Stimulated activated CD8-positive, alpha-beta memory T cell treated with anti-CD3 and anti-CD28 coated beads, Interleukin-7, amount 100 ng/mL, for 48 hours (primary cell): ENCODE results near the gene TET3.

Source experiments
- DNase-seq, 2 donors: peaks; one replicate each; pipeline ENCODE4 v3.0.0-alpha.2; 2020; ENCODE audit warnings: low read depth in 1 of 2; ENCODE audit errors: extremely low read depth in 1 of 2

TET3 gene

DNA sequence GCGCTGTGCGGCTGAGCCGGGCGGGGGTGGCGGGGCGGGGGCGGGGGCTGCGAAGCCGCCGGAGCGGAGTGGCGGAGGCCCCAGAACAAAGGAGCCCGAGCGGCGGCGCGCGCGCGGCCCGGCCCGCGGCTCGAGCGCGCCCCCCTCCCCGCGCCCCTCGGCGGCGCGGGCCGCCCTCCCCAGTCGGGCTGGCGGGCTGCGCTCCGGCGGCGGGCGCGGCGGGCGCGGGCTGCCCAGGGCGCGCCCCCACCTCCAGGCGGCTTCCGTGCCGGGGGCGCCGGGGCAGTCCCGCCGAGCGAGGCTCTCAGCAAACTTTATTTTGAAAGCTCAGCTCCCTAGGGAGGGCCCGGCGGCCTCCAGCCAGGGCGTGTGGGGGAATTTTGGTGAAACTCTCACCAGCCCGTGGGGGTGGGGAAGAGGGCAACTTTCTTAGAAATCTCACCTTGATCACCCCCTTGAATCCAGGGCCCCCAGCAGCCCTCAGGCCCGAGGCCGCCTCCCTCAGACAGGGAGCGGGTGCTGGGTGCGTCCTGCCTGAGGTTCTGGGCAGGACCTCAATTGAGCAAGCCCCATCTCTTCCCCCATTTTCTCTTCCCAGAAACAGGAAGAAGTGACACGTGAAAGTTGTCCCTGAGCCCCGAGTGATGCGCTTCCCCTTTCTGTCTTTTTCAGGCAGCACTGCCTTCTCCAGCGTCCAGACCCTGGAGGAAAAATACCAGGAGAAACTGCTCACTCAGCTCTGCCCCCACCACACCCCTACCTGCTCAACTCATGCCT is 786 bp downstream of the TET3 start:
- DNase-seq: peak; percentile 54 to 69

DNA sequence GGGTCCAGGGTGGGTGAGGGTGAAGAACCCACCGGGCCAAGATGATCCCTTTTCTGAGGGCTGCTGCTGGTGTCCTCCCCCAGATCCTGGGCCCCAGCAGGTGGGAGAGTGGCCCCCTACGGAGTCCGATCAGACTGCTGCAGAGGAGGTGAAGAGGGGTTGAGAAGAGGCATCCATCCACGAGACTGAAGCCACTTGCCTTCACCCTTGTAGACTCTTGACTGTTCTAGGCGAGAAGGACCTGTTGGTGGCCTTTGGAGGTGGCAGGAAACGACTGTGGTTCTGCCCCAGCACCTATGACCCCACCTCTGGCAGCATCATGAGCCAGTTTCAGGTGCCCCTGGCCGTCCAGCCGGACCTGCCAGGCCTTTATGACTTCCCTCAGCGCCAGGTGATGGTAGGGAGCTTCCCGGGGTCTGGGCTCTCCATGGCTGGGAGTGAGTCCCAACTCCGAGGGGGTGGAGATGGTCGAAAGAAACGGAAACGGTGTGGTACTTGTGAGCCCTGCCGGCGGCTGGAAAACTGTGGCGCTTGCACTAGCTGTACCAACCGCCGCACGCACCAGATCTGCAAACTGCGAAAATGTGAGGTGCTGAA is 1.5 kb downstream of the TET3 start:
- DNase-seq: no peak

DNA sequence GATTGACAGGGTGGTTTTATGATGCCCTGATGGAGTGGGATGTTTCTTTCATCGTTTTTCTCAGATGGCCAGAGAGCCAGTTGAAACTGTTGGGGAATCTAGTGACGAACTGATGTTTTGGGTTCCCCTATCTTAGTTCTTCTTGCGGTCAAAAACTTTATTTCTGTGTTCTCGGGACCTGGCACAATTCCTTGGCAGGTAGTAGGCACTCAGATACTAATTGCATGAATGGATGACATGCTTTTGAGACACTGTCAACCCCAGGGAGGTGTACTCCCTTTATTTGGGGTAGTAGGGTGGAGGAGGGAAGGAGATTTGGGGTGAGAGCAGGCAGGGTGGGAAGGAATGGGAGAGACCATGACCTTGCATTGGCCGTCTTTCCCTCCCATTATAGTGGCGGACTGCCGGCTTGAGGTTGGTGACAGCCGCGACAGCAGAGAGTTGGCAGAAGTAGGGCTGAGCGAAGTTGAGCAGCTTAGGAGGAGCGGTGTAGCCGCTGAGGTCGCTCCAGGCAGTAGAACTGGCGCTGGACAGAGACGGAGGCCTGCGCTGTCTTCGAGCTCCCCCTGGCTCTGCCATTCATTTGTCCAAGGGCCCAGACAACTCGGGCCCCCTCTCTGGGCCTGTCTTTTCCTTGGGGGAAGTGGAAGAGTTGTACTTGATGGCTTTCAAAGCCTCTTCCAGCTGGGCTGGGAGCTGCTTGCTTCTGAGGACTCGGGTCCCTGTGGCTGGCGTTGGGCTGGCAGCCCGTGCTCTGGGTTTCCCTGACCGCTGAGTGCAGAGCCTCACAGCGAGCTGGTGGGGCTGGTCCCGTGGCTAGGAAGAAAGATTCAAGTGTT is 2.6 kb downstream of the TET3 start:
- DNase-seq: no peak

DNA sequence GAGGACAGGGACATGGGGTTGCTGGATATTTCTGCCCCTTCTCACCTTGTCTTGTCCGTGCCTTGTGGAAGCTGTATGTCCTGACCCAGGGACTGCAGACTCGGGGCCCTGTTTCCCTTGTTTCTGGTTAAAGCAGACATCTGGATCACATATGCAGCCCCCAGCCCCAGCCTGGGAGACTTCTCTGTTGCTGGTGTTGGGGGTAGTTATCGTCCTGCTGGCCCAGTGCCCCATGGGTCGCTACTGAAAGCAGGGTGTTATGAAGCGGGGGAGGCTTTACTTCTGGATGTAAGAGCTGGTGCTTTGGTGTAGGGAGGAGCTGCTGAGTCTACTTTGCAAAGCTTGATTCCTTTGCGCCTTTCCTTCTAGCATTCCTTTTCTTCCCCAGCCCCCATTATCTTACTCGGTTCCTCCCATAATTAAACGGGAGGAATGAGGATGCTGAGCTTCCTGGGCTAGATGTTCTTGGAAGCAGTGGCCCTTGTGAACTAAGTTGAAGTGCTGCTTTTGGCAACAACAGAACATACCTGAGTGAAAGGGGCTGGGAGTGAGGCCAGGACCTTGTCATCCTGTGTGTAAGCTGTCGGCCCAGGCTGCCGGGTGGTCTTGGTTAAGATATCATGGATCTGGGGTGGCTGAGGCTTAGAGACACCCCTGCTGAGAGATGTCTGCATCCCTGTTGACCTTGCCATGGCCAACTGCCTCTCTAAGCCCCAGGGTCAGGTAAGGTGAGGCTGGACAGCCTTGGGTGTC is 3.4 kb downstream of the TET3 start:
- no peak for DNase-seq

DNA sequence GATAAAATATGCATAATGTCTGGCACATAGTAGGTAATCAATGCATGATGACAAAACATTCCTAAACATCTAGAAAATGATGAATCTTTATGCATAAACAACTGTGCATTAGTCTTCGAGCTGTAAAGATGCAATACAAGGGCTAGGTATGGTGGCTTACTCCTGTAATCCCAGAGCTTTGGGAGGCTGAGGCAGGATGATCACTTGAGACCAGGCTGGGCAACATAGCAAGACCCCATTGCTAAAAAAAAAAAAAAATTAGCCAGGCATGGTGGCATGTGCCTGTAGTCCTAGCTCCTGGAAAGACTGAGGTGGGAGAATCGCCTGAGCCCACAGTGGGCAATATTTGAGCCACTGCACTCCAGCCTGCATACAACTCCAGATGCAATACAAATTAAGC is 5.3 kb downstream of the TET3 start:
- DNase-seq: no peak

DNA sequence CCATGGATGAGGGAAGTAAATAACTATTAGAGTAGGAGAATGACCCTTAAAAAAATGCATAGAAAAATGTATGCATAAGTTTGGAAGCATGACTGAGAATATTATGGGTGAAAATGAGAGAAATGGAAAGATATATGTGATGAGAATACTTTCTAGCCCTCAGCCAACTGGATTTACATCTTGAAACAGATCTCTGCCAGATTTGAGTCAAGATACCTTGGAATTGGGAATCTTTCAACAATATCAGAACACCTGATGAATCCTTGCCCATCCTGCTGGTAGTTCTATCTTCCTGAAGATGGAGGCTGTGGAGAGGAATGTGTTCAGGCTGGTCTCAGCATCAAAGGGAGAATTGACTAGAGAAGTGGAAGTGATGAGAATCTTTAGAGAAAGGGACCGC is 5.8 kb downstream of the TET3 start:
- no peak for DNase-seq

DNA sequence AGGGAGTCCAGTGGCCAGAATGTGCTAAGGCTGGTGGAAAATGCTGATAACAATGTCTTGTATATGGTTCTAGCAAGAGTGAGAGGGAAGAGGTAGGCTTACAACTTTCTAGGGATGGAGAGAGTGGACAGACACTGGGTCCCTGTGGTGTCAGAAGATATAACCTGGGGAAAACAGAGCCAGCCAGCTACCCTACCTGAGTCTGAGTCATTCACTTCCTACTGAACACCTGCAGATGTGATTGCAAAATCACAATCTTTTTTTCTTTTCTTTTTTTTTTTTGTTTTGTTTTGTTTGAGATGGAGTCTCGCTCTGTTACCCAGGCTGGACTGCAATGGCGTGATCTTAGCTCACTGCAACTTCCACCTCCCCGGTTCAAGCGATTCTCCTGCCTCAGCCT is 7.3 kb downstream of the TET3 start:
- no peak for DNase-seq

DNA sequence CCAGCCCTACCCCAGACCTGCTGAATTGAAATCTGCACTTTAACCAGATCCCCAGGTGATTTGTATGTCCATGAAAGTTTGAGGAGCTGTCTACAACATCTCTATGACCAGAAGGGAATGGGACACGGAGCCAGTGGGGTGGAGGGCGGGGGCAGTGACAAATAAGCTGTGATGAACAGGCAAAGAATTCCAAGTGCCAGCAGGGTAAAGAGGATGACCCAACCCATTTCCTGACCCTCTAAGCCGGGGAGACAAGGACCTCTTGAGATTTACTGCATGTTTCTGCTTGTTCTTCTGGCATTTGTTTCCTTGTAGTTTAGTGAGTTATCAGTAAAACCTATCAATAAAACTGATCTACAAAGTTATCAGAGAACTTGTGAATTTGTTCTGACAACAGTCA is 8.7 kb downstream of the TET3 start:
- DNase-seq: no peak

DNA sequence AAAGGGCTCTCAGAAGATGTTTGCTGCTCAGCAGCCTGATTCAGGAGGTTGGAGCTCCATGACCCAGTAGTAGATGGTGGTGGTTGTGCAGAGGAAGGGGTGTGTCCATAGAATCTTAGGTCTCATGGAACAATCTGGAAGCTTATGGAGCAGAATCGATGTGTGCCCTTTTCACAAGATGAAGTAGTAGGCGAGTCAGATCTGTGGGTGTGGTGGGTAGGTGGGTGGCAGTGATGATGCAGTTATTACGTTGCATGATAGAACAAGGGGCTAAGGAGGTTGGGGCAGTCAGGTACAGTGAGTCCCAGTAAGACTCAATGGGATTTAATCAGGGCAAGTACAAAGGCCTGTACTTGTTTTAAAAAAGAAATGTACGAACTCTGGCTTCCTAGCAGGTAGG is 9.1 kb downstream of the TET3 start:
- DNase-seq: no peak

DNA sequence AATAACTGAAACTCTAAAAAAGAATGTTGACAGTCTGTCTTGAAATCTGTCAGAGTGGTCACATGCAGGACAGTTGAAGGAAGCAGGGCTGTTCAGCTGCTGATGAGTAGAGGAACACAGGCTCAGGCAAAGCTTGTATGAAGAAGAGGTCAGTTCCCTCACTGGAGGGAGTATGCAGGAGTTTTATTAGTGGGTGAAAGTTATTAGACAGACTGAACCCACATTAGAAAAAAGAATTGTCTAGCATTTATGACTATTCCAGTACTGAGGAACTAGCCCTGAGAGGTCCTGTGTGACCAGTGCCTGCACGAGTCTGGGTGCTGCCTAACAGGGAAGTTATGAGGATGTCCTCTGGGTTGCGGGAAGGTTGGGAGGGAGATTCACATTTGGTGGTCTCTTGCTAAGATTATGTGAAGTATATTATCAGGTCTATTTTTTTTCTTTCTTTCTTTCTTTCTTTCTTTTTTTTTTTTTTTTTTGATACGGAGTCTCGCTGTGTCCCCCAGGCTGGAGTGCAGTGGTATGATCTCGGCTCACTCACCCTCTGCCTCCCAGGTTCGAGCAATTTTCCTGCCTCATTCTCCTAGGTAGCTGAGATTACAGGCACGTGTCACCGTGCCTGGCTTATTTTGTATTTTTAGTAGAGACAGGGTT is 9.6 kb downstream of the TET3 start:
- DNase-seq: no peak

DNA sequence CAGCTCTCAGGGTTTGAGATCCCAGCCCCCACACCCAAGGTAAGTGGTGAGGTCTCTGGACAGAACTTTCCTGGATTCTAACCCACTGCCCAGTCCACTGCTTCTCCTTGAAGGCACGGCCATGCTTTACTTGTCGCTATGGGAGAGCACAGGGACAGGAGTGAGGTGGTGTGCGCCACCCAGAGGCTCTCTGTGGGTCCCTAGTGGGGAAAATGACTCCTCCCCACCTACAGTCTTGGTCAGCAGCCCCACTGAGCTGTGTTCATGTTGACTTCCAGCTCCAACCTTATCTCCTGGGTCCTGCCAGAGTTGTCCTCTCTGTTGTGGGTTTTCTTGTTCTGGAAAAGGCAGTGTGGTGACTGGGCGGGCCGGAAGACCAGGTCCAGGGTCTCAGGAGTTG is 11.1 kb downstream of the TET3 start:
- no peak for DNase-seq

DNA sequence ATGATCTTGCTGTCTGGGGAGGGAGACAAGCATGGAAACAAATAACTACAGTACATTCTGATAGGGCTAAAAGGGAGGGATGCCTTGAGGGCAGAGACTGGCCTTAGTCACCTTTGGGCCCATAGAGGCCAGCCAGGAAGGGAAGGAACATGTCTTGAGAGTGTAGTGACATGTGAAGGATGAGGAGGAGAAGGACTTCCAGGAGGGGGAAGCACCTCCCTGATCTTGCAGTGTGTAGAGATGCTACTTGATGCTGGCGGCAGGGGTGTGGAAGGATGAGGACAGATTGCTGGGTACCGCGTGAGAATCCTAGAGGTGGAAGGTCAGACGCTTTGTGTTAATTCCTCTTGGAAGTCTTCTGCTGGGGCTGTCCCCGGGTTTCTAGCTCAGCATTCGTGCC is 13.1 kb downstream of the TET3 start:
- no peak for DNase-seq

DNA sequence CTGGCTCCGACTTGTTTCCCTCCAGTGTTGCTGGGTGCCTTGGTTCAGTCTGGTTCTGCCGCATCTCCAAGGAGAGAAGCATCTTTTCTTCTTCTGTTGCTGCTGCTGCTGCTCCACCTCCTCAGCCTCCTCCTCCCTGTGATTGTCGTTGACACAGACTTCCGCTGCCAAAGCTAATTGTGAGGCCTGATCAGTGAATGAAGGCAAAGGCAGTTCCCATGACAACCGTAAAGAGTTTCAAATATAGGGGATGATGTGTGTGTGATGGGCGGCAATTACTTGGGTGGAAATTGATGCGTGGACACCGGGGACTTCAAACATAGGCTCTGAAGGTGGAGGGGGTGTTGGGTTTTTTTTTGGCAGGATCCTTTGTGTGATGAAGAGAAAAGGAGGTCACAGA is 13.7 kb downstream of the TET3 start:
- no peak for DNase-seq

DNA sequence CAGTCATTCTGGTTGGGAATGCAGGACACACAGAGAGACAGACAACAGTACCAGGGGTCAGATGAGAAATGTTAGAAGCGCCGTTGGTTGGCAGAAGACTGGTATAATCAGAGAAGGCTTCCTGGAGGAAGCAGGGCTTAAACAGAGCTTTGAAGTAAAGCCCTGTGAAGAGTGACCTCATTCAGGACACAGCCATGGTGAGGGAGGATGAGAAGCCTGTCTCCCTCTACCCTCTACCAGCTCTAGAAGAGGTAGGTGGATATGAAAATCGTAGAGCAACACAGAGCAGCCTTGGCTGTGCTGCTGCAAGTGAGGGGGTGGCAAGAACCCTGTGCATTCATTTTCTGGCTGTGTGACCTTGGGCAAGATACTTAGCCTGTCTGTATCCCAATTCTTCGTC is 14.2 kb downstream of the TET3 start:
- no peak for DNase-seq

DNA sequence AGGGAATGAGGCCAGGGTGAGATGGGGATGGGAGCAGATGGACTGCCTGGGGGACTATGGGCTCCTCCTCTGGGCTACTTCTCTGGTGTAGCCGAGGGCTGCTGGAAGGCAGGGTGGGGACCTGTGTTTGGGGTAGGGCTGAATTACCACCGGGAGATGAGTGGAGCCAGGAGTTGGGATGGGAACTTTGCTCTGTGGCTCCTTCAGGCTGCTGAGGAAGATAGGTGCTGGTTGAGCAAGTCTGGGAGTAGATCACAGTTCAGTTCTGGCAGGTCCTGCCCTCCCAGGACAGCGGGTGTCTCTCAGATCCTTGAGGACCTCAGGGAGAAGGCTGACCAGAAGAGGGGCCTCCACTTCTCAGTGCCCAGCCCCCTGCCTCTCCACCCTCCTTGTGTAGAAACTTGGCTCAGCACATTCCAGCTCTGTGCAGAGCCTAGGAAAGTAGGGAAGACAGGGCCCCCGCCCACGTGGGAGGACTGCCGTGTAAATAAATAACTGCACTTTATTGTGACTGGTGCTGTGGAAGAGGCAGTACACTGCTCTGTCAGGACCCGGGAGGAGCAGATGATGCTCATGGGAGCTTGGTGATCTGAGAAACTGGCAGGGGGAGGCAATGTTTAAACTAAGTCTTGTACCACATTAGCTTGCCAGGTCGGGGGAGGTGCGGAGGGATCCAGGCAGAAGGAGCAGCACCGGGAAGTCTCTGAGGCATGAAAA is 15.3 kb downstream of the TET3 start:
- DNase-seq: no peak

DNA sequence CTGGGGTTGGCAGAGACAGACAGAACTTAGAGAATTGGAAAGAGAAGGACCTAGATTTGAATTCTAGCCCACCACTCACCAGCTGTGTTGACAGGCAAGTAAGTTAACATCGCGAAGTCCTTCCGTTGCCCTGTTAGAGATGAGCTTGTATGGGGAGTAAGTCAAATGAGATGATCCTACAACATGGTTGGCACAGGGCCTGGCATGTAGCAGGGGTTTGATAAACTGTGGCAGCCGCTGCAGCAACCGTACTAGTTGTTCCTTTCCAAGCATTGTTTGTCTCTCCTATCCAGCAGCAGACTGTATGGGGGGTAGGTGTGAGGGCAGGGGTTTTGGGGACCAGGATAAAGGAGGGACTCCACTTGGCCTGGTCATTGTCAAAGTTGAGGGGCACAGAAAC is 16.0 kb downstream of the TET3 start:
- DNase-seq: no peak

DNA sequence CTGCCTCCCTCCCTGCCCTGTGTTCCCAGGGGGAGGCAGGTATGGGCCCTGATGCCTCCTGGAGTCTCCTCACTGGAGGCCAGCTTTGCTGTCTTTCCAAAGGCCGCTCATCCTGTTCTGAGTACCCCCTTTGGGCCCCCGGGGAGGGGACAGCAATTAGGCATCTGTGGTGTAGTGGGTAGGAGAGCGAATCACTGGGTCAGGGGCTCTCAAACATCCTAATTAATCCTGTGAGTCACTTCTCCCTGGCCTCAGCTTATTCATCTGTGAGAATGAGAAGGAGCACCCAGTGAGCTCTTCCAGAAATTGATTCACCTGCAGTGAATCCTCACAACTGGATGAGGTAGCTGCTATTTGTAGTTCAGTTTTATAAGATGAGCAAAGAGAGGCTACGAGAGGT is 16.4 kb downstream of the TET3 start:
- no peak for DNase-seq

DNA sequence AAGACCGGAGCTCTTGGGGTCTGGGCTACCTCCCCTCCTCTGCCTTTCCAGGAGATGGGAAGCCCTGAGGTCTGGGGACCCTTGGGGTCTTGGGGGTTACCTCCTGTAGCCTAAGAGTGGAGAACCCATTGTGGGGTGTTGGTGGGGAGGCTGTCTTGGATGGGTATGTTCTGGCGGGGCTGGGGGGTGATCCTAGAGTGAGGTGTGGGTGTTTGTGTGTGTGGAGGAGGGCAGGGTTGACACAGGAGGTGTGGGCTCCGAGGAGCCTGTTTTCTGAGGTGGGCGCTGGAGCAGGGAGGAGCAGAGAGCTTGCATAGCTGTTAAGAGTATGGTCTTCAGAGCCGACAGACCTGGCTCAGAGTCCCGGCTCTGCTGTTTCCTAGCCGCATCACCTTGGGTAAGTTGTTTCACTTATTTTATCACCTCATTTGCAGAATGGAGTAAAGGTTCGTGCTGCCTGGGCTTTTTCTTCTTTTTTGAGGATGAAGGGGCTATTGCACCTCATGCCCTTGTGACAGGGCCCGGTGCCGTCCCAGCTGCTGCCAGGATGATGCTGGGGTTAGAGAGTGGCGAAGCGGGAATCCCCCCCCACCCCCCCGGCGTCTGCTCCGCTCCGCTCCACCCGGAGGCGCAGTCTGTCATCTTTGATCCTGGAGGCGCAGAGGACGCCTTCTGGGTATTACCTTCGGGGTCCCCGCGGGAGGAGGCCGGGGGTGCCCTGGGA is 17.2 kb downstream of the TET3 start:
- DNase-seq: no peak
